Trophoblast cell (in vitro differentiated cells and primary cell): ENCODE measurements around the gene WDR37.

ENCODE experiments used
- DNase-seq, 2 donors: peaks; one replicate each; pipeline ENCODE4 v3.0.0-alpha.2; 2016
- H2AFZ ChIP-seq: 2 replicates; pipeline ENCODE4 v1.6.1; 2013; ENCODE audit warnings: low read length, moderate library complexity, mild to moderate bottlenecking; ENCODE audit not compliant: insufficient read depth, poor library complexity
- H2AK5ac ChIP-seq: 2 replicates; pipeline ENCODE4 v1.6.1; 2013; ENCODE audit warnings: mild to moderate bottlenecking, low read length
- H2BK120ac ChIP-seq: 2 replicates; pipeline ENCODE4 v1.6.1; 2013; ENCODE audit warnings: low read length, mild to moderate bottlenecking, moderate library complexity; ENCODE audit not compliant: insufficient read depth, poor library complexity
- H2BK12ac ChIP-seq: 2 replicates; pipeline ENCODE4 v1.6.1; 2013; ENCODE audit warnings: mild to moderate bottlenecking, low read length, moderate library complexity
- H2BK5ac ChIP-seq: 2 replicates; pipeline ENCODE4 v1.6.1; 2013; ENCODE audit warnings: low read length, low read depth, moderate library complexity, mild to moderate bottlenecking; ENCODE audit not compliant: poor library complexity
- H3K14ac ChIP-seq: 2 replicates; pipeline ENCODE4 v1.6.1; 2013; ENCODE audit warnings: mild to moderate bottlenecking, low read length
- H3K18ac ChIP-seq: 2 replicates; pipeline ENCODE4 v1.6.1; 2013; ENCODE audit warnings: mild to moderate bottlenecking, low read length
- H3K23ac ChIP-seq: 2 replicates; pipeline ENCODE4 v1.6.1; 2013; ENCODE audit warnings: low read length
- H3K27ac ChIP-seq: 2 replicates; pipeline ENCODE4 v1.5.1; 2013; ENCODE audit warnings: low read depth, mild to moderate bottlenecking, inconsistent platforms, low read length, moderate library complexity
- H3K27me3 ChIP-seq: 2 replicates; pipeline ENCODE4 v1.6.1; 2013; ENCODE audit warnings: inconsistent platforms, mild to moderate bottlenecking, low read length, moderate library complexity; ENCODE audit not compliant: insufficient read depth
- H3K36me3 ChIP-seq, 2 experiments: 1 replicate in 1 of 2; 2 replicates in 1 of 2; pipeline ENCODE4 v1.6.1; 2013; ENCODE audit warnings: low read length in 2 of 2, mild to moderate bottlenecking in 2 of 2, moderate library complexity in 1 of 2; ENCODE audit not compliant: insufficient read depth in 2 of 2, control insufficient read depth in 1 of 2
- H3K4ac ChIP-seq: 2 replicates; pipeline ENCODE4 v1.6.1; 2013; ENCODE audit warnings: low read depth, mild to moderate bottlenecking, low read length, moderate library complexity
- H3K4me1 ChIP-seq, 2 experiments: 1 replicate in 1 of 2; 2 replicates in 1 of 2; pipeline ENCODE4 v1.6.1; 2013; ENCODE audit warnings: low read length in 2 of 2, mild to moderate bottlenecking in 2 of 2, moderate library complexity in 1 of 2; ENCODE audit not compliant: insufficient read depth in 2 of 2, control insufficient read depth in 1 of 2
- H3K4me2 ChIP-seq: 2 replicates; pipeline ENCODE4 v1.6.1; 2013; ENCODE audit warnings: inconsistent platforms, mild to moderate bottlenecking, low read length, moderate library complexity
- H3K4me3 ChIP-seq: 2 replicates; pipeline ENCODE4 v1.5.1; 2013; ENCODE audit warnings: mild to moderate bottlenecking, low read depth, low read length, inconsistent platforms
- H3K79me1 ChIP-seq: one replicate; pipeline ENCODE4 v1.6.1; 2013; ENCODE audit warnings: low read length
- H3K79me2 ChIP-seq: 2 replicates; pipeline ENCODE4 v1.6.1; 2013; ENCODE audit warnings: low read length, mild to moderate bottlenecking; ENCODE audit not compliant: control insufficient read depth, insufficient read depth, poor library complexity
- H3K9ac ChIP-seq: 2 replicates; pipeline ENCODE4 v1.6.1; 2013; ENCODE audit warnings: mild to moderate bottlenecking, low read length
- H3K9me3 ChIP-seq: 2 replicates; pipeline ENCODE4 v1.6.1; 2013; ENCODE audit warnings: low read depth, mild to moderate bottlenecking, control low read depth, inconsistent platforms, low read length; ENCODE audit not compliant: insufficient read depth
- H4K12ac ChIP-seq: 2 replicates; pipeline ENCODE4 v1.6.1; 2013; ENCODE audit warnings: low read depth, mild to moderate bottlenecking, low read length, moderate library complexity
- H4K8ac ChIP-seq: 2 replicates; pipeline ENCODE4 v1.6.1; 2013; ENCODE audit warnings: low read depth, mild to moderate bottlenecking, low read length, moderate library complexity
- H4K91ac ChIP-seq: one replicate; pipeline ENCODE4 v1.6.1; 2013; ENCODE audit warnings: low read depth, mild to moderate bottlenecking, low read length, moderate library complexity
- WGBS: extraction: QIAGEN DNeasy Blood & Tissue Kit; methylation state at CpG from one replicate; pipeline ENCODE4 v1.1.7; 2013; ENCODE audit warnings: missing lambda C conversion rate; ENCODE audit not compliant: insufficient read length, insufficient coverage; ENCODE audit errors: extremely low coverage; 5-methylcytosine and 5-hydroxymethylcytosine counted together

Gene WDR37

GRCh38 chr10:1090696-1091095, 34.5 kb downstream of the WDR37 start:
- no peaks in the 10 kb centered on the region for H3K27me3 ChIP-seq
- no peak overlapping the region for H3K4me3 ChIP-seq
- no CpG with 5 or more reads among the region's 14 CpGs for WGBS
- H3K4me2 ChIP-seq, result no peak overlapping the region
- no peak for DNase-seq
- H2BK5ac ChIP-seq, result no peak overlapping the region
- no peak overlapping the region for H2AK5ac ChIP-seq
- H3K18ac ChIP-seq, result no peak overlapping the region
- H3K23ac ChIP-seq, result no peak overlapping the region
- H3K9ac ChIP-seq, result no peak overlapping the region
- no peaks in the 10 kb centered on the region for H3K79me1 ChIP-seq
- no peak overlapping the region for H2BK120ac ChIP-seq
- H4K12ac ChIP-seq, result no peak overlapping the region
- no peak overlapping the region for H3K4ac ChIP-seq
- H3K79me2 ChIP-seq, result no peaks in the 10 kb centered on the region
- H3K9me3 ChIP-seq, result no peaks in the 10 kb centered on the region
- H3K36me3 ChIP-seq, result peaks cover 31 to 46% of the 10 kb centered on the region in 2 experiments
- no peak overlapping the region for H3K27ac ChIP-seq
- no peaks in the 10 kb centered on the region for H3K4me1 ChIP-seq
- H4K91ac ChIP-seq, result no peak overlapping the region
- no peak overlapping the region for H4K8ac ChIP-seq
- no peak overlapping the region for H3K14ac ChIP-seq
- H2AFZ ChIP-seq, result no peak overlapping the region
- no peak overlapping the region for H2BK12ac ChIP-seq

GRCh38 chr10:1093696-1094095, 37.5 kb downstream of the WDR37 start:
- Histone ChIP-seq H3K79me1 (no peaks in the 10 kb centered on the region), H2BK12ac (no peak overlapping the region), H3K27ac (no peak overlapping the region), H2AFZ (no peak overlapping the region), H3K4ac (no peak overlapping the region), H4K8ac (no peak overlapping the region), H3K4me2 (no peak overlapping the region), H4K91ac (no peak overlapping the region), H3K9me3 (no peaks in the 10 kb centered on the region), H3K79me2 (no peaks in the 10 kb centered on the region), H2AK5ac (no peak overlapping the region), H3K23ac (no peak overlapping the region), H2BK5ac (no peak overlapping the region), H2BK120ac (no peak overlapping the region), H3K36me3 (peaks cover 38 to 59% of the 10 kb centered on the region in 2 experiments), H3K14ac (no peak overlapping the region), H4K12ac (no peak overlapping the region), H3K9ac (no peak overlapping the region), H3K27me3 (no peaks in the 10 kb centered on the region), H3K4me3 (no peak overlapping the region), H3K18ac (no peak overlapping the region), H3K4me1 (no peaks in the 10 kb centered on the region)
- DNase-seq, result no peak
- WGBS, result no CpG with 5 or more reads among the region's 9 CpGs

- no peak overlapping the region for H3K14ac ChIP-seq
- no peak overlapping the region for H3K18ac ChIP-seq
- no peak overlapping the region for H3K27ac ChIP-seq
- peaks cover 34 to 56% of the 10 kb centered on the region in 2 experiments for H3K36me3 ChIP-seq
- H3K27me3 ChIP-seq, result no peaks in the 10 kb centered on the region
- H2BK5ac ChIP-seq, result no peak overlapping the region
- H2BK12ac ChIP-seq, result no peak overlapping the region
- DNase-seq, result no peak
- H3K79me2 ChIP-seq, result no peaks in the 10 kb centered on the region
- H4K91ac ChIP-seq, result no peak overlapping the region
- no peak overlapping the region for H4K8ac ChIP-seq
- WGBS, result 96% methylated on average over 3 of the region's 15 CpGs
- H3K9ac ChIP-seq, result no peak overlapping the region
- H3K4me3 ChIP-seq, result no peak overlapping the region
- H2AK5ac ChIP-seq, result no peak overlapping the region
- H3K9me3 ChIP-seq, result no peaks in the 10 kb centered on the region
- no peak overlapping the region for H3K4ac ChIP-seq
- H2BK120ac ChIP-seq, result no peak overlapping the region
- H3K23ac ChIP-seq, result no peak overlapping the region
- no peak overlapping the region for H2AFZ ChIP-seq
- no peak overlapping the region for H3K4me2 ChIP-seq
- H3K79me1 ChIP-seq, result no peaks in the 10 kb centered on the region
- H4K12ac ChIP-seq, result no peak overlapping the region
- no peaks in the 10 kb centered on the region for H3K4me1 ChIP-seq
Observed at GRCh38 chr10:1094112-1095057, 38.2 kb downstream of the WDR37 start.

DNA sequence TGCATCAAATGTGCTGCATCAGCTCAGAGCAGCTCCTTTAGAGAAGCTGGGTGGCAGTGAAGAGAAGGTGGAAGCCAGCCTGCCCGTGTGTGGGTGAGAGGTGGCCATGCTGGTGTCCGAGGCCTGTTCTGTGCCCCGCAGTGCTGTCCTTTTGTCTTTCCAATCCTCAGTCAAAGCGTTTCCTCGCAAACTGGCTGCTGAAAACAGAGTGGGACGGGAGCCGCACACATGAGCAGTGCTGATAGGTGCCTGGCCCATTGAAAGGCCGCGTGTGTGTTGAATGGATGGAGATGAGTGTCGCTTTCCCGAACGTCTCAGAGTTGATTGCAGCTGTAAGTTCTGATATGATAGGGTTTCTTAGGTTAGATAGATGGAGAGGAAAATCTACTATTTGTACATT, 39.3 kb downstream of the WDR37 start:
- Histone ChIP-seq H3K4me3 (no peak overlapping the region), H3K4ac (no peak overlapping the region), H3K27me3 (no peaks in the 10 kb centered on the region), H3K9me3 (peaks cover 2% of the 10 kb centered on the region), H3K4me1 (no peaks in the 10 kb centered on the region), H2BK12ac (no peak overlapping the region), H3K79me1 (no peaks in the 10 kb centered on the region), H3K14ac (no peak overlapping the region), H4K8ac (no peak overlapping the region), H2AFZ (no peak overlapping the region), H4K12ac (no peak overlapping the region), H3K4me2 (no peak overlapping the region), H2AK5ac (no peak overlapping the region), H2BK120ac (no peak overlapping the region), H3K9ac (no peak overlapping the region), H3K18ac (no peak overlapping the region), H3K36me3 (peaks cover 28 to 52% of the 10 kb centered on the region in 2 experiments), H3K79me2 (no peaks in the 10 kb centered on the region), H3K23ac (no peak overlapping the region), H2BK5ac (no peak overlapping the region), H3K27ac (no peak overlapping the region), H4K91ac (no peak overlapping the region)
- no peak for DNase-seq
- no CpG with 5 or more reads among the region's 12 CpGs for WGBS
